Measurements from ENCODE around the gene LGR4. TPM values are rescaled to one million over a fixed set of nuclear protein-coding genes. Genes with fewer than 3 reads are reported as not detected.

The LGR4 gene
- total and polyA plus RNA-seq, 9 of the 15 experiments (the other 6 are each of a cell fraction or from before 2014, with no cell fraction given) = 0.94 to 10.1 (median 5.8) TPM

GRCh38 chr11:27497911-27498310, 25.3 kb upstream of the LGR4 start:
- no peak overlapping the region for H3K27ac ChIP-seq (ENCODE audit: extremely low read depth, low read depth, low read length)
- TF ChIP-seq U2AF2 (optimal IDR thresholded peaks at IDR 0.05; ENCODE audit: low read depth, low read length) (no peak), SMARCA4 (IDR thresholded peaks at IDR 0.05) (no peak), ZNF280B (CRISPR knock-in tag; IDR thresholded peaks at IDR 0.05) (no peak)
- H3K4me3 ChIP-seq = no peak overlapping the region
- H3K4me1 ChIP-seq (replicated peaks in 1 of 2; ENCODE audit: control insufficient read depth in 2 of 2, insufficient read depth in 2 of 2, low read length in 2 of 2) = no peaks in the 10 kb centered on the region
- ChIA-PET CTCF (ENCODE audit: low intra/inter-chr PET ratio) (interaction anchor here (0.7 to 2.0 kb wide), 2 partner anchors 290 to 314 kb away, joined by 3 to 11 read pairs; no protein-coding TSS in a partner anchor), POLR2A (interaction anchor here (1.0 to 1.5 kb wide), 2 partner anchors 25 to 302 kb away, joined by 4 to 5 read pairs; partner anchors contain the start of gene LGR4)
- peaks cover 87% of the 10 kb centered on the region for H3K36me3 ChIP-seq (ENCODE audit: control insufficient read depth, insufficient read depth, low read length)
- BruUV-seq (replicated peaks) = no TSS peak
- H3K27me3 ChIP-seq (ENCODE audit: control insufficient read depth in 2 of 2, insufficient read depth in 2 of 2, low read length in 2 of 2) = no peaks in the 10 kb centered on the region
- H3K9me1 ChIP-seq (ENCODE audit: control insufficient read depth, insufficient read depth, low read length) = no peaks in the 10 kb centered on the region
- intact Hi-C loops (cut with micrococcal nuclease) (loop anchor here (5.0 kb wide), 1 partner anchor 846 kb away; no protein-coding TSS in a partner anchor), in situ Hi-C loops (cut with MboI) (loop anchor here (25.0 kb wide), 2 partner anchors 736 to 1211 kb away; no protein-coding TSS in a partner anchor)
- no peak overlapping the region for H2AFZ ChIP-seq (ENCODE audit: low read depth, low read length)
- H4K20me1 ChIP-seq (replicated peaks; ENCODE audit: control insufficient read depth, insufficient read depth, low read length) = no peaks in the 10 kb centered on the region
- ATAC-seq (no peak), DNase-seq (ENCODE audit: extremely low read depth in 1 of 4, low spot score in 3 of 4) (no peak), FAIRE-seq (no peak)
- H3K9ac ChIP-seq (ENCODE audit: insufficient read depth in 1 of 2, low read depth in 2 of 2, low read length in 2 of 2) = no peak overlapping the region
- H3K9me3 ChIP-seq (replicated peaks; ENCODE audit: control insufficient read depth, insufficient read depth, low read depth, low read length) = no peaks in the 10 kb centered on the region
- H3K4me2 ChIP-seq (ENCODE audit: insufficient read depth, low read length) = no peak overlapping the region
- H3K79me2 ChIP-seq (ENCODE audit: control insufficient read depth, insufficient read depth, low read length) = peaks cover 28% of the 10 kb centered on the region
- WGBS (ENCODE audit: insufficient coverage, low coverage, missing lambda C conversion rate) = 80% methylated on average over 1 of the region's 1 CpG
